ENCODE data around the gene RAB1A.
A peak's percentile ranks its signal among the peaks of the same experiment; 100 is the strongest.

DNA sequence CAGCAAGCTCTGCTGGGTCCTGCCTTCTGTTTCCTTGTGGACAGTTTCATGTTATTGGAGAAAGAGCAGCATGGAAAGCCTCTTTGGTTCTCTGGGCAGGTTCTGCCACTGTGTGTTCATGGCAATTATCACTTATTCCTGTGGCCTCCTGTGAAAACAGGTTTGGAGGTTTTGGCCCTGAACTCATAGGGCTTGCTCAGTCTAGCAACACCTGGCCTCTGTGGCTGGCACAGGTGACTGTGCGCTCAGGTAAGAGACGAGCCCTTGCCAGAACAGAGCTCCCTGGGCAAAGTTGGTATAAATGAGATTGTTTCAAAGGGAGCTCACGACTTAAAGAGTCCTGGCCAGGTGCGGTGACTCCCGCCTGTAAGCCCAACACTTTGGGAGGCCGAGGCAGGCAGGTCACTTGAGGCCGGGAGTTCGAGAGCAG, 68.0 kb downstream of the RAB1A start:
- TF ChIP-seq, protein P1, sequence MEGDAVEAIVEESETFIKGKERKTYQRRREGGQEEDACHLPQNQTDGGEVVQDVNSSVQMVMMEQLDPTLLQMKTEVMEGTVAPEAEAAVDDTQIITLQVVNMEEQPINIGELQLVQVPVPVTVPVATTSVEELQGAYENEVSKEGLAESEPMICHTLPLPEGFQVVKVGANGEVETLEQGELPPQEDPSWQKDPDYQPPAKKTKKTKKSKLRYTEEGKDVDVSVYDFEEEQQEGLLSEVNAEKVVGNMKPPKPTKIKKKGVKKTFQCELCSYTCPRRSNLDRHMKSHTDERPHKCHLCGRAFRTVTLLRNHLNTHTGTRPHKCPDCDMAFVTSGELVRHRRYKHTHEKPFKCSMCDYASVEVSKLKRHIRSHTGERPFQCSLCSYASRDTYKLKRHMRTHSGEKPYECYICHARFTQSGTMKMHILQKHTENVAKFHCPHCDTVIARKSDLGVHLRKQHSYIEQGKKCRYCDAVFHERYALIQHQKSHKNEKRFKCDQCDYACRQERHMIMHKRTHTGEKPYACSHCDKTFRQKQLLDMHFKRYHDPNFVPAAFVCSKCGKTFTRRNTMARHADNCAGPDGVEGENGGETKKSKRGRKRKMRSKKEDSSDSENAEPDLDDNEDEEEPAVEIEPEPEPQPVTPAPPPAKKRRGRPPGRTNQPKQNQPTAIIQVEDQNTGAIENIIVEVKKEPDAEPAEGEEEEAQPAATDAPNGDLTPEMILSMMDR (IDR thresholded peaks at IDR 0.05) = peak in 1 of 6 experiments; percentile 8
- peak in 1 of 4 donors; percentile 10 for TF ChIP-seq POLR2A (IDR thresholded peaks at IDR 0.05)

Data from esophagus squamous epithelium (tissue), 4 donors.